Astrocyte (in vitro differentiated cells and primary cell): ENCODE measurements around the gene IFIT1B. TPM values are rescaled to one million over a fixed set of nuclear protein-coding genes. Genes with fewer than 3 reads are reported as not detected.

Source experiments
- DNase-seq: peaks from one replicate; pipeline ENCODE4 v3.0.0-alpha.2; 2010; ENCODE audit warnings: low read depth
- FAIRE-seq: peaks from 2 replicates; lab custom pipeline; 2011; peaks lifted over from hg19 to GRCh38; lab: Jason Lieb, UNC
- H2AFZ ChIP-seq: 2 replicates; pipeline ENCODE4 v1.6.0; 2012; ENCODE audit warnings: low read depth, low read length, inconsistent platforms
- H3K27ac ChIP-seq: 2 replicates; pipeline ENCODE4 v1.5.1; 2011; ENCODE audit warnings: low read depth, low read length, inconsistent platforms
- H3K27me3 ChIP-seq: 2 replicates; pipeline ENCODE4 v1.6.0; 2011; ENCODE audit warnings: low read length, inconsistent platforms; ENCODE audit not compliant: insufficient read depth
- H3K36me3 ChIP-seq: 2 replicates; pipeline ENCODE4 v1.5.1; 2011; ENCODE audit warnings: low read length, inconsistent platforms; ENCODE audit not compliant: insufficient read depth
- H3K4me1 ChIP-seq: 2 replicates; pipeline ENCODE4 v1.5.1; 2011; ENCODE audit warnings: low read length, inconsistent platforms; ENCODE audit not compliant: insufficient read depth
- H3K4me2 ChIP-seq: 2 replicates; pipeline ENCODE4 v1.6.0; 2012; ENCODE audit warnings: low read length, inconsistent platforms
- H3K4me3 ChIP-seq: 2 replicates; pipeline ENCODE4 v1.5.1; 2011; ENCODE audit warnings: low read depth, mild to moderate bottlenecking, low read length, inconsistent platforms; ENCODE audit not compliant: insufficient read depth
- H3K79me2 ChIP-seq: 2 replicates; pipeline ENCODE4 v1.6.0; 2012; ENCODE audit warnings: mild to moderate bottlenecking, low read length, inconsistent platforms; ENCODE audit not compliant: insufficient read depth
- H3K9ac ChIP-seq: 2 replicates; pipeline ENCODE4 v1.6.0; 2012; ENCODE audit warnings: mild to moderate bottlenecking, low read length, inconsistent platforms
- H3K9me3 ChIP-seq: 2 replicates; pipeline ENCODE4 v1.5.1; 2012; ENCODE audit warnings: low read depth, mild to moderate bottlenecking, low read length, inconsistent platforms; ENCODE audit not compliant: insufficient read depth
- H4K20me1 ChIP-seq: 2 replicates; pipeline ENCODE4 v1.6.0; 2012; ENCODE audit warnings: low read length, inconsistent platforms; ENCODE audit not compliant: insufficient read depth
- H3K27ac Mint-ChIP-seq: one replicate; pipeline ENCODE4 v1.8.0; 2021; ENCODE audit warnings: mild to moderate bottlenecking, mixed read lengths; ENCODE audit not compliant: unreplicated experiment
- H3K27me3 Mint-ChIP-seq: one replicate; pipeline ENCODE4 v1.8.0; 2021; ENCODE audit warnings: low read depth, mixed read lengths; ENCODE audit not compliant: unreplicated experiment
- H3K36me3 Mint-ChIP-seq: one replicate; pipeline ENCODE4 v1.8.0; 2021; ENCODE audit warnings: low read depth, mixed read lengths; ENCODE audit not compliant: unreplicated experiment
- H3K4me1 Mint-ChIP-seq: one replicate; pipeline ENCODE4 v1.8.0; 2021; ENCODE audit warnings: low read depth, mixed read lengths; ENCODE audit not compliant: unreplicated experiment
- H3K4me3 Mint-ChIP-seq: one replicate; pipeline ENCODE4 v1.8.0; 2021; ENCODE audit warnings: mild to moderate bottlenecking, moderate library complexity, mixed read lengths; ENCODE audit not compliant: unreplicated experiment
- H3K9me3 Mint-ChIP-seq: one replicate; pipeline ENCODE4 v1.8.0; 2021; ENCODE audit warnings: mild to moderate bottlenecking, mixed read lengths; ENCODE audit not compliant: unreplicated experiment
- EZH2 ChIP-seq: IDR thresholded peaks from 2 replicates; pipeline ENCODE4 v1.6.1; 2012; ENCODE audit warnings: mild to moderate bottlenecking, low read length, inconsistent platforms; ENCODE audit not compliant: insufficient read depth
- total RNA-seq: library from RNA; stranded (reverse); gene quantifications from 2 replicates; pipeline ENCODE4 v1.2.1, GENCODE V29; 2021
- TF ChIP-seq, protein P1 (sequence below): IDR thresholded peaks from 2 replicates; pipeline ENCODE4 v1.5.1; 2011; ENCODE audit warnings: low read depth, mild to moderate bottlenecking, inconsistent platforms, low read length, moderate library complexity; ENCODE audit not compliant: insufficient read depth

The IFIT1B gene
- total RNA-seq, 1 donor from 2014 or later: not detected

DNA sequence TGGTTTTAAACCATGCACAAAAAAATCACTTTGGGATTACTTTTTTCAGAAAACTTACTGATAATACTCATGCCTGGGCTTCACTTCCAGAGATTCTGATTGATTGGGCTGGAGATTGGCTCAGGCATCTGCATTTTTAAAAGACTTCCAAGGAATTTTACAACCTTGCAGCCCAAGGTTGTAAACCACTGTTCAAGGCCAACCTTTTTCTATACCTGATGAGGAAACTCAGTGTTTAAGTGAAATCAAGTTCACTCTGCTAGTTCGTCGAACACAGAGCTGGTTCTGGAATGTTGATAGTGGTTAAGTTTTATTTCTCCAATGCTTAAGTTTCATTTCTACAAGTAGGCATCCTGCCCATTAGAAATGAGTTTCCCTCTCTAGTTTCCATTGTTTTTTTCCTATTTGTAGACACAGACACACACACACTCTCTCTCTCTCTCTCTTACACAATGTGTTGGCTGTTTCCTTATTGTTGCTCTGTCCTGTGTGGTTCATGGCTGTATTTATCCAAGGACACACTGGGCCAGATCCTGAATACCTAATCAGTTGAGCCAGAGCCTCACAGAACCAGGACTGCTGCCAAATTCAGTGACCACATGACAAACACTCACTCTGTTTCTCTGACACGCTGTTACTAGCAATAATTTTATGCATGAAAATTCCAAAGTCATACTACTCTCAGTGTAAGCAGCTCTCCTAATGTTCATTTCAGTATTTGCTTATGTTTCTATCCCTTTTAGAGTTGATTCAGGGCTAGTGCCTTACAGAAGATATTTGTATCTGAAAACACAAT, 3.7 kb upstream of the IFIT1B start:
- no peak overlapping the region for H3K4me3 ChIP-seq
- no peak overlapping the region for H3K27ac Mint-ChIP-seq
- DNase-seq (peak; percentile 96), FAIRE-seq (peak; percentile 76)
- H3K36me3 ChIP-seq: no peaks in the 10 kb centered on the region
- peak overlapping the region; percentile 44 for H3K4me2 ChIP-seq
- no peaks in the 10 kb centered on the region for H3K79me2 ChIP-seq
- peaks cover 16% of the 10 kb centered on the region for H3K4me1 Mint-ChIP-seq
- no peak overlapping the region for H3K4me3 Mint-ChIP-seq
- H2AFZ ChIP-seq: peak overlapping the region; percentile 8
- no peaks in the 10 kb centered on the region for H3K9me3 Mint-ChIP-seq
- TF ChIP-seq EZH2: no peak
- TF ChIP-seq, protein P1, sequence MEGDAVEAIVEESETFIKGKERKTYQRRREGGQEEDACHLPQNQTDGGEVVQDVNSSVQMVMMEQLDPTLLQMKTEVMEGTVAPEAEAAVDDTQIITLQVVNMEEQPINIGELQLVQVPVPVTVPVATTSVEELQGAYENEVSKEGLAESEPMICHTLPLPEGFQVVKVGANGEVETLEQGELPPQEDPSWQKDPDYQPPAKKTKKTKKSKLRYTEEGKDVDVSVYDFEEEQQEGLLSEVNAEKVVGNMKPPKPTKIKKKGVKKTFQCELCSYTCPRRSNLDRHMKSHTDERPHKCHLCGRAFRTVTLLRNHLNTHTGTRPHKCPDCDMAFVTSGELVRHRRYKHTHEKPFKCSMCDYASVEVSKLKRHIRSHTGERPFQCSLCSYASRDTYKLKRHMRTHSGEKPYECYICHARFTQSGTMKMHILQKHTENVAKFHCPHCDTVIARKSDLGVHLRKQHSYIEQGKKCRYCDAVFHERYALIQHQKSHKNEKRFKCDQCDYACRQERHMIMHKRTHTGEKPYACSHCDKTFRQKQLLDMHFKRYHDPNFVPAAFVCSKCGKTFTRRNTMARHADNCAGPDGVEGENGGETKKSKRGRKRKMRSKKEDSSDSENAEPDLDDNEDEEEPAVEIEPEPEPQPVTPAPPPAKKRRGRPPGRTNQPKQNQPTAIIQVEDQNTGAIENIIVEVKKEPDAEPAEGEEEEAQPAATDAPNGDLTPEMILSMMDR: no peak
- H3K27ac ChIP-seq: peak overlapping the region; percentile 32
- H3K27me3 ChIP-seq: peaks cover 3% of the 10 kb centered on the region
- H3K27me3 Mint-ChIP-seq: no peaks in the 10 kb centered on the region
- no peaks in the 10 kb centered on the region for H4K20me1 ChIP-seq
- peaks cover 16% of the 10 kb centered on the region for H3K4me1 ChIP-seq
- H3K9ac ChIP-seq: peak overlapping the region; percentile 19
- no peaks in the 10 kb centered on the region for H3K36me3 Mint-ChIP-seq
- no peaks in the 10 kb centered on the region for H3K9me3 ChIP-seq

GRCh38 chr10:89374713-89375141, 3.1 kb upstream of the IFIT1B start:
- Mint-ChIP-seq H3K4me3 (no peak overlapping the region), H3K4me1 (peaks cover 13% of the 10 kb centered on the region), H3K36me3 (no peaks in the 10 kb centered on the region), H3K27ac (no peak overlapping the region), H3K9me3 (no peaks in the 10 kb centered on the region), H3K27me3 (no peaks in the 10 kb centered on the region)
- Histone ChIP-seq H3K4me1 (peaks cover 15% of the 10 kb centered on the region), H4K20me1 (no peaks in the 10 kb centered on the region), H3K4me3 (no peak overlapping the region), H2AFZ (no peak overlapping the region), H3K36me3 (no peaks in the 10 kb centered on the region), H3K27ac (peak overlapping the region; percentile 32), H3K9ac (peak overlapping the region; percentile 19), H3K9me3 (no peaks in the 10 kb centered on the region), H3K4me2 (peak overlapping the region; percentile 44), H3K79me2 (no peaks in the 10 kb centered on the region), H3K27me3 (peaks cover 3% of the 10 kb centered on the region)
- FAIRE-seq: no peak
- no peak for DNase-seq
- TF ChIP-seq EZH2: no peak
- TF ChIP-seq, protein P1: no peak

DNA sequence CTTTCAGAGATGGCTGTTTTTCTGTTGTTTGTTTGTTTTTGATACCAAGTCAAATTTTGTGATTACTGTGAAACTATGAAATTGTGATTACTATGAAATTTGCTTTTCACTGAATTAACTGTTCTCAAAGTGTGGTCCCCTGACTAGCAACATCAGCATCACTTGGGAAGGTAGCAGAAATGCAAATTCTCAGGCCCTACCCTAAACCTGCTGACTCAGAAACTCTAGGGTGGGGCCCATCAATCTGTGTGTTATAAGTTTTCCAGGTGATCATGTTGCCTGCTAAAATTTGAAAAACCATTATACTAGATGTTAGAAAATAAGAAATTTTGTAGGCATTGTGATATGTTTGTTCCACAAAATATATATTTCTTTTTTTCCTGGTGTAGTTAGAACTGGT, 1.2 kb downstream of the IFIT1B start:
- H3K27me3 Mint-ChIP-seq: no peaks in the 10 kb centered on the region
- FAIRE-seq (no peak), DNase-seq (no peak)
- H3K9ac ChIP-seq: no peak overlapping the region
- no peak overlapping the region for H3K27ac ChIP-seq
- no peak overlapping the region for H2AFZ ChIP-seq
- no peak overlapping the region for H3K27ac Mint-ChIP-seq
- no peak overlapping the region for H3K4me3 Mint-ChIP-seq
- TF ChIP-seq, protein P1: no peak
- TF ChIP-seq EZH2: no peak
- no peaks in the 10 kb centered on the region for H3K36me3 Mint-ChIP-seq
- H3K9me3 Mint-ChIP-seq: no peaks in the 10 kb centered on the region
- H3K4me1 Mint-ChIP-seq: peaks cover 8% of the 10 kb centered on the region
- H3K4me1 ChIP-seq: peaks cover 7% of the 10 kb centered on the region
- H3K4me3 ChIP-seq: no peak overlapping the region
- no peaks in the 10 kb centered on the region for H3K9me3 ChIP-seq
- no peaks in the 10 kb centered on the region for H3K79me2 ChIP-seq
- H3K27me3 ChIP-seq: no peaks in the 10 kb centered on the region
- no peaks in the 10 kb centered on the region for H4K20me1 ChIP-seq
- no peaks in the 10 kb centered on the region for H3K36me3 ChIP-seq
- H3K4me2 ChIP-seq: no peak overlapping the region
